Ectodermal cell (in vitro differentiated cells): ENCODE data around the gene RANBP10.

Source experiments
- H3K27ac ChIP-seq: 2 replicates; pipeline ENCODE4 v1.7.0; 2013; ENCODE audit warnings: mild to moderate bottlenecking, low read depth, low read length; ENCODE audit not compliant: insufficient read depth, poor library complexity, severe bottlenecking
- H3K27me3 ChIP-seq: 2 replicates; pipeline ENCODE4 v1.7.0; 2013; ENCODE audit warnings: mild to moderate bottlenecking, low read length; ENCODE audit not compliant: insufficient read depth, control insufficient read depth, poor library complexity, severe bottlenecking
- H3K36me3 ChIP-seq: one replicate; pipeline ENCODE4 v1.7.0; 2013; ENCODE audit warnings: low read length; ENCODE audit not compliant: control insufficient read depth, insufficient read depth
- H3K4me1 ChIP-seq: one replicate; pipeline ENCODE4 v1.7.0; 2013; ENCODE audit warnings: low read length; ENCODE audit not compliant: control insufficient read depth, insufficient read depth
- H3K4me3 ChIP-seq: 2 replicates; pipeline ENCODE4 v1.7.0; 2013; ENCODE audit warnings: low read depth, low read length, control low read depth; ENCODE audit not compliant: insufficient read depth
- H3K9me3 ChIP-seq: 2 replicates; pipeline ENCODE4 v1.7.0; 2013; ENCODE audit warnings: mild to moderate bottlenecking, low read length, moderate library complexity; ENCODE audit not compliant: control insufficient read depth
- WGBS, 2 experiments: methylation state at CpG; one replicate each; pipeline ENCODE4 v1.1.7; 2013; ENCODE audit warnings: missing lambda C conversion rate in 2 of 2; 5-methylcytosine and 5-hydroxymethylcytosine counted together

The RANBP10 gene

GRCh38 chr16:67803894-67804293 is 2.5 kb downstream of the RANBP10 start:
- no peaks in the 10 kb centered on the region for H3K27me3 ChIP-seq
- peaks cover 4% of the 10 kb centered on the region for H3K36me3 ChIP-seq
- H3K4me3 ChIP-seq: no peak overlapping the region
- no peaks in the 10 kb centered on the region for H3K9me3 ChIP-seq
- no peak overlapping the region for H3K27ac ChIP-seq
- H3K4me1 ChIP-seq: peaks cover 8% of the 10 kb centered on the region
- WGBS, 2 experiments: 95 to 98% methylated on average over 2 to 3 of the region's 3 CpGs

- peaks cover 7% of the 10 kb centered on the region for H3K36me3 ChIP-seq
- no peaks in the 10 kb centered on the region for H3K9me3 ChIP-seq
- no peak overlapping the region for H3K27ac ChIP-seq
- H3K4me3 ChIP-seq: no peak overlapping the region
- H3K27me3 ChIP-seq: no peaks in the 10 kb centered on the region
- 87 to 96% methylated on average over 2 of the region's 2 CpGs for WGBS, 2 experiments
- H3K4me1 ChIP-seq: peaks cover 8% of the 10 kb centered on the region
Measured at GRCh38 chr16:67801883-67802282, 4.5 kb downstream of the RANBP10 start.

GRCh38 chr16:67801241-67801640 is 5.1 kb downstream of the RANBP10 start:
- Histone ChIP-seq H3K27ac (no peak overlapping the region), H3K9me3 (no peaks in the 10 kb centered on the region), H3K27me3 (no peaks in the 10 kb centered on the region), H3K36me3 (peaks cover 7% of the 10 kb centered on the region), H3K4me3 (no peak overlapping the region), H3K4me1 (peaks cover 8% of the 10 kb centered on the region)
- WGBS, 2 experiments: 92 to 97% methylated on average over 1 of the region's 1 CpG

GRCh38 chr16:67800338-67800926 is 5.9 kb downstream of the RANBP10 start:
- Histone ChIP-seq H3K27ac (no peak overlapping the region), H3K4me1 (peaks cover 4% of the 10 kb centered on the region), H3K36me3 (peaks cover 7% of the 10 kb centered on the region), H3K9me3 (no peaks in the 10 kb centered on the region), H3K4me3 (no peak overlapping the region), H3K27me3 (no peaks in the 10 kb centered on the region)
- 87 to 88% methylated on average over 7 of the region's 7 CpGs for WGBS, 2 experiments

GRCh38 chr16:67796099-67796718 is 10.2 kb downstream of the RANBP10 start:
- Histone ChIP-seq H3K27ac (no peak overlapping the region), H3K4me1 (no peaks in the 10 kb centered on the region), H3K36me3 (peaks cover 5% of the 10 kb centered on the region), H3K9me3 (no peaks in the 10 kb centered on the region), H3K27me3 (no peaks in the 10 kb centered on the region), H3K4me3 (no peak overlapping the region)
- WGBS, 2 experiments: 95 to 100% methylated on average over 5 of the region's 5 CpGs

- Histone ChIP-seq H3K4me3 (no peak overlapping the region), H3K27me3 (no peaks in the 10 kb centered on the region), H3K27ac (no peak overlapping the region), H3K4me1 (no peaks in the 10 kb centered on the region), H3K36me3 (no peaks in the 10 kb centered on the region), H3K9me3 (no peaks in the 10 kb centered on the region)
Measured at GRCh38 chr16:67790071-67790470, 16.3 kb downstream of the RANBP10 start.

- WGBS, 2 experiments: 92% methylated on average over 5 of the region's 5 CpGs
- no peaks in the 10 kb centered on the region for H3K9me3 ChIP-seq
- no peaks in the 10 kb centered on the region for H3K4me1 ChIP-seq
- no peaks in the 10 kb centered on the region for H3K36me3 ChIP-seq
- H3K27me3 ChIP-seq: no peaks in the 10 kb centered on the region
- H3K27ac ChIP-seq: no peak overlapping the region
- H3K4me3 ChIP-seq: no peak overlapping the region
Measured at GRCh38 chr16:67786491-67786890, 19.9 kb downstream of the RANBP10 start.

GRCh38 chr16:67783353-67783725 is 23.0 kb downstream of the RANBP10 start:
- Histone ChIP-seq H3K4me3 (no peak overlapping the region), H3K9me3 (no peaks in the 10 kb centered on the region), H3K36me3 (no peaks in the 10 kb centered on the region), H3K4me1 (no peaks in the 10 kb centered on the region), H3K27ac (no peak overlapping the region), H3K27me3 (no peaks in the 10 kb centered on the region)

- WGBS, 2 experiments: 93% methylated on average over 12 of the region's 12 CpGs
Measured at GRCh38 chr16:67782567-67783352, 23.6 kb downstream of the RANBP10 start.

GRCh38 chr16:67781565-67781921 is 24.8 kb downstream of the RANBP10 start:
- no peak overlapping the region for H3K4me3 ChIP-seq
- H3K9me3 ChIP-seq: no peaks in the 10 kb centered on the region
- no peaks in the 10 kb centered on the region for H3K36me3 ChIP-seq
- no peak overlapping the region for H3K27ac ChIP-seq
- no peaks in the 10 kb centered on the region for H3K27me3 ChIP-seq
- WGBS, 2 experiments: 93 to 97% methylated on average over 5 of the region's 5 CpGs
- H3K4me1 ChIP-seq: no peaks in the 10 kb centered on the region

More at GRCh38 chr16:67782567-67783352, 23.6 kb downstream of the RANBP10 start:
- Histone ChIP-seq H3K9me3 (no peaks in the 10 kb centered on the region), H3K4me3 (no peak overlapping the region), H3K27me3 (no peaks in the 10 kb centered on the region), H3K36me3 (no peaks in the 10 kb centered on the region), H3K27ac (no peak overlapping the region), H3K4me1 (no peaks in the 10 kb centered on the region)
